ENCODE data around the gene TEC. TPM values are rescaled to one million over a fixed set of nuclear protein-coding genes. Genes with fewer than 3 reads are reported as not detected.

TEC gene
- polyA plus RNA-seq, 1 donor (not counting 4 experiments of a cell fraction or from before 2014, with no cell fraction given): 0.39 TPM

DNA sequence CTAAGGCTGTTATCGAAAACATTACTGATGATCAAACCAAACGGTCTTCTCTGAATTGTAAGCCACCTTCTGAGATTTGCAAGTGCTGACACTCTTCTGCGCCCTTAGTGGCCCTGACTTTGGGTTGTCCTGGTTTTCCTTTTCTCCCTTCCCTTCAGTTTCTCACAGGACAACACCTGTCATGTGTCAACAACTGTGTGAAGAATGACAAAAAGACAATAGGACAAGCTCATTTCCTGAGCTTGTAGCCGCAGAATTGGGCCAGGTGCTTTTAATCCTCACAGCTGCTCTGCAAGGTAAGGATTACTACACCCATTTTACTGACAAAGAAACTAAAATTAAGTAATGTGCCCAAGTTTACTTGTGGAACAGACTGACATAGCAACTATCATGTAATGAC lies 90.7 kb downstream of the TEC start:
- Histone ChIP-seq H3K4me1 (ENCODE audit: control insufficient read depth, extremely low read depth, insufficient read depth, low read length) (peaks cover 2% of the 10 kb centered on the region), H3K27me3 (ENCODE audit: control insufficient read depth, extremely low read depth, insufficient read depth, low read length) (no peaks in the 10 kb centered on the region), H3K27ac (ENCODE audit: control insufficient read depth, insufficient read depth, low read length) (no peak overlapping the region), H3K36me3 (ENCODE audit: control insufficient read depth in 2 of 2, extremely low read depth in 1 of 2, insufficient read depth in 2 of 2, low read length in 2 of 2) (no peaks in the 10 kb centered on the region), H2AFZ (ENCODE audit: control insufficient read depth, low read length) (no peak overlapping the region), H3K4me2 (ENCODE audit: control insufficient read depth, extremely low read depth, insufficient read depth, low read depth, low read length) (no peak overlapping the region), H4K20me1 (ENCODE audit: control insufficient read depth, extremely low read depth, insufficient read depth, low read length) (no peaks in the 10 kb centered on the region), H3K4me3 (ENCODE audit: control insufficient read depth in 2 of 3, extremely low read depth in 1 of 3, insufficient read depth in 2 of 3, low read depth in 1 of 3, low read length in 3 of 3) (no peak overlapping the region), H3K9me3 (ENCODE audit: control insufficient read depth, low read depth, low read length) (no peaks in the 10 kb centered on the region), H3K9ac (ENCODE audit: control insufficient read depth, extremely low read depth, insufficient read depth, low read length) (no peak overlapping the region), H3K79me2 (ENCODE audit: control insufficient read depth, insufficient read depth, low read length) (no peaks in the 10 kb centered on the region), H3K9me1 (ENCODE audit: control insufficient read depth, extremely low read depth, insufficient read depth, low read length) (no peaks in the 10 kb centered on the region)
- dilution Hi-C loops (cut with MboI; ENCODE audit: extremely low pct_ligation_motif_present, low sequenced_read_pairs): no loop called here
- TF ChIP-seq EZH2 (IDR thresholded peaks at IDR 0.05; ENCODE audit: low read length): no peak
- TF ChIP-seq, protein P1, sequence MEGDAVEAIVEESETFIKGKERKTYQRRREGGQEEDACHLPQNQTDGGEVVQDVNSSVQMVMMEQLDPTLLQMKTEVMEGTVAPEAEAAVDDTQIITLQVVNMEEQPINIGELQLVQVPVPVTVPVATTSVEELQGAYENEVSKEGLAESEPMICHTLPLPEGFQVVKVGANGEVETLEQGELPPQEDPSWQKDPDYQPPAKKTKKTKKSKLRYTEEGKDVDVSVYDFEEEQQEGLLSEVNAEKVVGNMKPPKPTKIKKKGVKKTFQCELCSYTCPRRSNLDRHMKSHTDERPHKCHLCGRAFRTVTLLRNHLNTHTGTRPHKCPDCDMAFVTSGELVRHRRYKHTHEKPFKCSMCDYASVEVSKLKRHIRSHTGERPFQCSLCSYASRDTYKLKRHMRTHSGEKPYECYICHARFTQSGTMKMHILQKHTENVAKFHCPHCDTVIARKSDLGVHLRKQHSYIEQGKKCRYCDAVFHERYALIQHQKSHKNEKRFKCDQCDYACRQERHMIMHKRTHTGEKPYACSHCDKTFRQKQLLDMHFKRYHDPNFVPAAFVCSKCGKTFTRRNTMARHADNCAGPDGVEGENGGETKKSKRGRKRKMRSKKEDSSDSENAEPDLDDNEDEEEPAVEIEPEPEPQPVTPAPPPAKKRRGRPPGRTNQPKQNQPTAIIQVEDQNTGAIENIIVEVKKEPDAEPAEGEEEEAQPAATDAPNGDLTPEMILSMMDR (optimal IDR thresholded peaks at IDR 0.05 in 1 of 3, IDR thresholded peaks at IDR 0.05 in 1 of 3, conservative IDR thresholded peaks at IDR 0.05 in 1 of 3; ENCODE audit: extremely low read depth in 1 of 3, insufficient read depth in 2 of 3, low read length in 3 of 3): no peak
- no peak for DNase-seq (ENCODE audit: low read depth, low spot score)
- no peak for FAIRE-seq

DNA sequence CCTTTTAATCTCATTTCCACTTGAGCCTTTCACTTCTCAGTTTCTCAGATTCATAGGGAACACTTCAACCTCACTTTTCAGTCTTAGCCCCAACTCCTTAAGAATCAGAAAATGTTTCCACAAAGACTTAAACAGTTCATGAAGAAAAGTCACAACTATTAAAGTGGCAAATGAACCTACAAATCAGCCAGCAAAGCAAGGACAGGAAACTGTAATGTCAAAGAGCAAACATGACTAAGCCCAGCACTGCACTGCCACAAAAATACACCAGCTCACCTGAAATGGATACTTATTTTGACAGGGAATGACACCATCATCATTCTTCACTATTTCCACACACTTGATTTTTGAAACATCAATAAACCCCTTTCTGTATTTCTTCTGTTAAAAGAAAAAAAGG lies 93.8 kb downstream of the TEC start:
- Histone ChIP-seq H3K9me3 (ENCODE audit: control insufficient read depth, low read depth, low read length) (no peaks in the 10 kb centered on the region), H3K79me2 (ENCODE audit: control insufficient read depth, insufficient read depth, low read length) (no peaks in the 10 kb centered on the region), H4K20me1 (ENCODE audit: control insufficient read depth, extremely low read depth, insufficient read depth, low read length) (no peaks in the 10 kb centered on the region), H2AFZ (ENCODE audit: control insufficient read depth, low read length) (peak overlapping the region; percentile 13), H3K9me1 (ENCODE audit: control insufficient read depth, extremely low read depth, insufficient read depth, low read length) (no peaks in the 10 kb centered on the region), H3K27ac (ENCODE audit: control insufficient read depth, insufficient read depth, low read length) (no peak overlapping the region), H3K36me3 (ENCODE audit: control insufficient read depth in 2 of 2, extremely low read depth in 1 of 2, insufficient read depth in 2 of 2, low read length in 2 of 2) (no peaks in the 10 kb centered on the region), H3K27me3 (ENCODE audit: control insufficient read depth, extremely low read depth, insufficient read depth, low read length) (no peaks in the 10 kb centered on the region), H3K4me1 (ENCODE audit: control insufficient read depth, extremely low read depth, insufficient read depth, low read length) (peaks cover 12% of the 10 kb centered on the region), H3K9ac (ENCODE audit: control insufficient read depth, extremely low read depth, insufficient read depth, low read length) (no peak overlapping the region), H3K4me3 (ENCODE audit: control insufficient read depth in 2 of 3, extremely low read depth in 1 of 3, insufficient read depth in 2 of 3, low read depth in 1 of 3, low read length in 3 of 3) (no peak overlapping the region), H3K4me2 (ENCODE audit: control insufficient read depth, extremely low read depth, insufficient read depth, low read depth, low read length) (no peak overlapping the region)
- DNase-seq (ENCODE audit: low read depth, low spot score) (no peak), FAIRE-seq (no peak)
- TF ChIP-seq, protein P1 (optimal IDR thresholded peaks at IDR 0.05 in 1 of 3, IDR thresholded peaks at IDR 0.05 in 1 of 3, conservative IDR thresholded peaks at IDR 0.05 in 1 of 3; ENCODE audit: extremely low read depth in 1 of 3, insufficient read depth in 2 of 3, low read length in 3 of 3): no peak
- TF ChIP-seq EZH2 (IDR thresholded peaks at IDR 0.05; ENCODE audit: low read length): no peak
- dilution Hi-C loops (cut with MboI; ENCODE audit: extremely low pct_ligation_motif_present, low sequenced_read_pairs): no loop called here

Data from keratinocyte (primary cell).